SK-N-SH (cell line): ENCODE data around the gene APP. TPM values are rescaled to one million over a fixed set of nuclear protein-coding genes. Genes with fewer than 3 reads are reported as not detected.

Source experiments
- CTCF ChIA-PET: fragments of 300-600, 350-600 bp; formaldehyde crosslinking; extraction: SDS; loops from one replicate; lab custom pipeline; 2021; lab: Yijun Ruan, JAX
- POLR2A ChIA-PET: fragments of 350-600 bp; sonication (Branson Sonifier 250); formaldehyde crosslinking; extraction: SDS; loops from one replicate; lab custom pipeline; 2020; ENCODE audit warnings: antibody characterized with exemption, inconsistent platforms; lab: Yijun Ruan, JAX
- DNase-seq: peaks from one replicate; pipeline ENCODE4 v3.0.0; 2012
- H2AFZ ChIP-seq: fragments of 200-600 bp; sonication (generic); 2 replicates; pipeline ENCODE4 v1.8.1; 2016; ENCODE audit warnings: antibody characterized with exemption, mild to moderate bottlenecking, low read depth
- H3F3A ChIP-seq: fragments of 200-600 bp; sonication (generic); replicated peaks from 2 replicates; pipeline ENCODE3; 2016; ENCODE audit warnings: antibody characterized with exemption, mild to moderate bottlenecking; ENCODE audit not compliant: insufficient read depth
- H3K27ac ChIP-seq, 2 experiments: fragments of 200-500 bp in 1 of 2; fragments of 200-600 bp in 1 of 2; sonication (Bioruptor generic) in 1 of 2; sonication (generic), shearing (Covaris generic) in 1 of 2; 2 replicates each; pipeline versions ENCODE4 v1.5.1 to v1.6.1; 2014 to 2016; ENCODE audit warnings: low read depth in 2 of 2, inconsistent platforms in 1 of 2, low read length in 1 of 2, mild to moderate bottlenecking in 1 of 2, mixed read lengths in 1 of 2
- H3K27me3 ChIP-seq: fragments of 200-600 bp; sonication (generic), shearing (Covaris generic); 2 replicates; pipeline ENCODE4 v1.6.1; 2016; ENCODE audit warnings: mixed run types; ENCODE audit not compliant: insufficient read depth
- H3K36me3 ChIP-seq, 2 experiments: fragments of 200-500 bp in 1 of 2; fragments of 200-600 bp in 1 of 2; sonication (Bioruptor generic) in 1 of 2; sonication (generic) in 1 of 2; replicated peaks in 1 of 2; 2 replicates each; pipeline versions ENCODE3 to v1.5.1; 2014 to 2016; ENCODE audit warnings: low read length in 1 of 2, mild to moderate bottlenecking in 1 of 2; ENCODE audit not compliant: insufficient read depth in 2 of 2, control insufficient read depth in 1 of 2
- H3K4me1 ChIP-seq, 2 experiments: fragments of 200-500 bp in 1 of 2; fragments of 200-600 bp in 1 of 2; sonication (Bioruptor generic) in 1 of 2; sonication (generic), shearing (Covaris generic) in 1 of 2; 2 replicates each; pipeline versions ENCODE4 v1.5.1 to v1.6.1; 2014 to 2016; ENCODE audit warnings: low read depth in 1 of 2, low read length in 1 of 2, mixed run types in 1 of 2; ENCODE audit not compliant: insufficient read depth in 2 of 2, control insufficient read depth in 1 of 2
- H3K4me2 ChIP-seq: fragments of 200-600 bp; sonication (generic), shearing (Covaris generic); 2 replicates; pipeline ENCODE4 v1.6.1; 2017; ENCODE audit warnings: mixed run types
- H3K4me3 ChIP-seq, 2 experiments: fragments of 200-500 bp in 1 of 2; fragments of 200-600 bp in 1 of 2; sonication (Bioruptor generic) in 1 of 2; sonication (generic), shearing (Covaris generic) in 1 of 2; 2 replicates each; pipeline versions ENCODE4 v1.5.1 to v1.8.1; 2014 to 2016; ENCODE audit warnings: low read depth in 2 of 2, inconsistent platforms in 1 of 2, low read length in 1 of 2, mild to moderate bottlenecking in 1 of 2, mixed read lengths in 1 of 2, moderate library complexity in 1 of 2
- H3K79me2 ChIP-seq: fragments of 200-600 bp; sonication (generic); 2 replicates; pipeline ENCODE4 v1.8.1; 2017; ENCODE audit warnings: mild to moderate bottlenecking; ENCODE audit not compliant: insufficient read depth
- H3K9ac ChIP-seq: fragments of 200-600 bp; sonication (generic); 2 replicates; pipeline ENCODE4 v1.6.1; 2017; ENCODE audit warnings: mixed run types
- H3K9me2 ChIP-seq: fragments of 200-600 bp; sonication (generic); 2 replicates; pipeline ENCODE4 v1.6.1; 2017; ENCODE audit warnings: mixed run types
- H3K9me3 ChIP-seq: fragments of 200-600 bp; sonication (generic); 2 replicates; pipeline ENCODE4 v1.6.1; 2017; ENCODE audit warnings: mixed run types, mild to moderate bottlenecking, moderate library complexity
- H4K20me1 ChIP-seq: fragments of 200-600 bp; sonication (generic); 2 replicates; pipeline ENCODE4 v1.6.1; 2017; ENCODE audit warnings: mild to moderate bottlenecking, mixed run types; ENCODE audit not compliant: insufficient read depth
- CHD2 ChIP-seq: fragments of 150-350 bp; IDR thresholded peaks from 2 replicates; pipeline ENCODE4 v1.6.1; 2018; ENCODE audit warnings: low read length; ENCODE audit not compliant: partially characterized antibody
- ELF1 ChIP-seq: IDR thresholded peaks from 2 replicates; pipeline ENCODE4 v1.4.0; 2012
- FOSL2 ChIP-seq: IDR thresholded peaks from 2 replicates; pipeline ENCODE4 v1.4.0; 2012; ENCODE audit warnings: low read depth, mild to moderate bottlenecking, moderate library complexity, borderline replicate concordance
- FOXJ3 ChIP-seq: sonication (generic); formaldehyde crosslinking; IDR thresholded peaks from 2 replicates; pipeline ENCODE4 v1.5.1; 2020; ENCODE audit warnings: mild to moderate bottlenecking, missing genetic modification reagents
- GATA2 ChIP-seq: sonication (generic); formaldehyde crosslinking; IDR thresholded peaks from 2 replicates; pipeline ENCODE4 v1.5.0; 2020; ENCODE audit warnings: mild to moderate bottlenecking, missing genetic modification reagents
- MEF2A ChIP-seq: IDR thresholded peaks from 2 replicates; pipeline ENCODE4 v1.4.0; 2012; ENCODE audit warnings: low read depth, borderline replicate concordance
- RAD21 ChIP-seq: IDR thresholded peaks from 2 replicates; pipeline ENCODE4 v1.6.1; 2012; ENCODE audit warnings: mild to moderate bottlenecking, low read length
- RXRA ChIP-seq: IDR thresholded peaks from 2 replicates; pipeline ENCODE4 v1.4.0; 2012; ENCODE audit warnings: low read depth, mild to moderate bottlenecking, borderline replicate concordance
- SIN3A ChIP-seq: IDR thresholded peaks from 2 replicates; pipeline ENCODE4 v1.6.1; 2012; ENCODE audit warnings: low read depth, mild to moderate bottlenecking, low read length, moderate library complexity, borderline replicate concordance
- SMC3 ChIP-seq: IDR thresholded peaks from 2 replicates; pipeline ENCODE4 v1.6.1; 2012; ENCODE audit warnings: low read depth, low read length, improper control_type of control experiment
- WGBS: methylation state at CpG from one replicate; pipeline ENCODE4 v1.1.6; 2017; ENCODE audit warnings: low lambda C conversion rate; 5-methylcytosine and 5-hydroxymethylcytosine counted together
- polyA plus RNA-seq, 3 experiments: library from polyadenylated mRNA; depleted of rRNA; stranded (reverse); fragments of >200 nt; gene quantifications; 2 replicates each; pipeline ENCODE4 v1.2.3, GENCODE V29; 2012
- TF ChIP-seq, protein P1 (sequence below): IDR thresholded peaks from 2 replicates; pipeline ENCODE4 v1.6.1; 2012; ENCODE audit warnings: mild to moderate bottlenecking, low read depth, low read length, moderate library complexity
- TF ChIP-seq, protein P2 (sequence below): IDR thresholded peaks from 2 replicates; pipeline ENCODE4 v1.4.0; 2012; ENCODE audit warnings: low read depth, borderline replicate concordance
- TF ChIP-seq, protein P3 (sequence below): IDR thresholded peaks from 2 replicates; pipeline ENCODE4; 2012

The APP gene
- polyA plus RNA-seq, 1 of the 3 experiments (the other 2 are of a cell fraction): 780 TPM

DNA sequence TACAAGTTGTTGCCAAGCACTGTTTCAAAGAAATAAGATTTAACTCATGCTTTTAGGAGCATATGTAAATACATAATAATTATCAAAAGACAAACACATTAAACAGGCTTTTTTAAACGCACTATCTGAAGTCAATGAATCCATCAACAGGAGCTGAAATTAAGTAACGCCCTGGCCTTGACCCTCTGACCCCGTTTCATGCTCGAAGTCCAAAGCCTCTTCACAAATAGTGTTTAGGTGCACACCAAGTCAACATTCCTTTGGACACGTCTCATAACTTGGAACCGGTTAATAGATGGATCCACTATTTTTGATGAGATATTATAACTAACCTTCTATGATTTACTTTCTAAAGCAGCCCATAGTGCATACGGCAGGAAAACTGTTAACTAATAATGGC is 226.5 kb downstream of the APP start:
- H3K27ac ChIP-seq: no peak overlapping the region
- WGBS: 93% methylated on average over 7 of the region's 7 CpGs
- POLR2A ChIA-PET: no interaction called here
- H3K4me3 ChIP-seq: no peak overlapping the region
- H4K20me1 ChIP-seq: no peaks in the 10 kb centered on the region
- DNase-seq: no peak
- no peaks in the 10 kb centered on the region for H3K27me3 ChIP-seq
- no peak overlapping the region for H3K9ac ChIP-seq
- H3K4me1 ChIP-seq: peaks cover 4 to 10% of the 10 kb centered on the region in 2 experiments; a peak in 2 of 4 replicates
- TF ChIP-seq MEF2A (no peak), CHD2 (no peak), GATA2 (CRISPR knock-in tag) (no peak), RXRA (no peak), FOSL2 (no peak), ELF1 (no peak), SMC3 (no peak), SIN3A (no peak), FOXJ3 (no peak), RAD21 (no peak)
- TF ChIP-seq, protein P1, sequence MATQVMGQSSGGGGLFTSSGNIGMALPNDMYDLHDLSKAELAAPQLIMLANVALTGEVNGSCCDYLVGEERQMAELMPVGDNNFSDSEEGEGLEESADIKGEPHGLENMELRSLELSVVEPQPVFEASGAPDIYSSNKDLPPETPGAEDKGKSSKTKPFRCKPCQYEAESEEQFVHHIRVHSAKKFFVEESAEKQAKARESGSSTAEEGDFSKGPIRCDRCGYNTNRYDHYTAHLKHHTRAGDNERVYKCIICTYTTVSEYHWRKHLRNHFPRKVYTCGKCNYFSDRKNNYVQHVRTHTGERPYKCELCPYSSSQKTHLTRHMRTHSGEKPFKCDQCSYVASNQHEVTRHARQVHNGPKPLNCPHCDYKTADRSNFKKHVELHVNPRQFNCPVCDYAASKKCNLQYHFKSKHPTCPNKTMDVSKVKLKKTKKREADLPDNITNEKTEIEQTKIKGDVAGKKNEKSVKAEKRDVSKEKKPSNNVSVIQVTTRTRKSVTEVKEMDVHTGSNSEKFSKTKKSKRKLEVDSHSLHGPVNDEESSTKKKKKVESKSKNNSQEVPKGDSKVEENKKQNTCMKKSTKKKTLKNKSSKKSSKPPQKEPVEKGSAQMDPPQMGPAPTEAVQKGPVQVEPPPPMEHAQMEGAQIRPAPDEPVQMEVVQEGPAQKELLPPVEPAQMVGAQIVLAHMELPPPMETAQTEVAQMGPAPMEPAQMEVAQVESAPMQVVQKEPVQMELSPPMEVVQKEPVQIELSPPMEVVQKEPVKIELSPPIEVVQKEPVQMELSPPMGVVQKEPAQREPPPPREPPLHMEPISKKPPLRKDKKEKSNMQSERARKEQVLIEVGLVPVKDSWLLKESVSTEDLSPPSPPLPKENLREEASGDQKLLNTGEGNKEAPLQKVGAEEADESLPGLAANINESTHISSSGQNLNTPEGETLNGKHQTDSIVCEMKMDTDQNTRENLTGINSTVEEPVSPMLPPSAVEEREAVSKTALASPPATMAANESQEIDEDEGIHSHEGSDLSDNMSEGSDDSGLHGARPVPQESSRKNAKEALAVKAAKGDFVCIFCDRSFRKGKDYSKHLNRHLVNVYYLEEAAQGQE: no peak
- TF ChIP-seq, protein P2, sequence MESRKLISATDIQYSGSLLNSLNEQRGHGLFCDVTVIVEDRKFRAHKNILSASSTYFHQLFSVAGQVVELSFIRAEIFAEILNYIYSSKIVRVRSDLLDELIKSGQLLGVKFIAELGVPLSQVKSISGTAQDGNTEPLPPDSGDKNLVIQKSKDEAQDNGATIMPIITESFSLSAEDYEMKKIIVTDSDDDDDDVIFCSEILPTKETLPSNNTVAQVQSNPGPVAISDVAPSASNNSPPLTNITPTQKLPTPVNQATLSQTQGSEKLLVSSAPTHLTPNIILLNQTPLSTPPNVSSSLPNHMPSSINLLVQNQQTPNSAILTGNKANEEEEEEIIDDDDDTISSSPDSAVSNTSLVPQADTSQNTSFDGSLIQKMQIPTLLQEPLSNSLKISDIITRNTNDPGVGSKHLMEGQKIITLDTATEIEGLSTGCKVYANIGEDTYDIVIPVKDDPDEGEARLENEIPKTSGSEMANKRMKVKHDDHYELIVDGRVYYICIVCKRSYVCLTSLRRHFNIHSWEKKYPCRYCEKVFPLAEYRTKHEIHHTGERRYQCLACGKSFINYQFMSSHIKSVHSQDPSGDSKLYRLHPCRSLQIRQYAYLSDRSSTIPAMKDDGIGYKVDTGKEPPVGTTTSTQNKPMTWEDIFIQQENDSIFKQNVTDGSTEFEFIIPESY: no peak
- TF ChIP-seq, protein P3, sequence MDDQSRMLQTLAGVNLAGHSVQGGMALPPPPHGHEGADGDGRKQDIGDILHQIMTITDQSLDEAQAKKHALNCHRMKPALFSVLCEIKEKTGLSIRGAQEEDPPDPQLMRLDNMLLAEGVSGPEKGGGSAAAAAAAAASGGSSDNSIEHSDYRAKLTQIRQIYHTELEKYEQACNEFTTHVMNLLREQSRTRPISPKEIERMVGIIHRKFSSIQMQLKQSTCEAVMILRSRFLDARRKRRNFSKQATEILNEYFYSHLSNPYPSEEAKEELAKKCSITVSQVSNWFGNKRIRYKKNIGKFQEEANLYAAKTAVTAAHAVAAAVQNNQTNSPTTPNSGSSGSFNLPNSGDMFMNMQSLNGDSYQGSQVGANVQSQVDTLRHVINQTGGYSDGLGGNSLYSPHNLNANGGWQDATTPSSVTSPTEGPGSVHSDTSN: no peak
- 0 out of 2 replicates have a peak, but pooled peaks cover 7% of the 10 kb centered on the region for H3K9me3 ChIP-seq
- no peaks in the 10 kb centered on the region for H3K79me2 ChIP-seq
- peaks cover under 1 to 30% of the 10 kb centered on the region in 2 experiments for H3K36me3 ChIP-seq
- no peak overlapping the region for H2AFZ ChIP-seq
- H3F3A ChIP-seq: peaks cover 4% of the 10 kb centered on the region
- CTCF ChIA-PET: no interaction called here
- no peak overlapping the region for H3K4me2 ChIP-seq
- H3K9me2 ChIP-seq: no peaks in the 10 kb centered on the region
